DOHH2 (cell line): Measurements from ENCODE around the gene TMEM217.

ENCODE experiments used
- H3F3A ChIP-seq: fragments of 200-600 bp; sonication (generic), shearing (Covaris generic); 2 replicates; pipeline ENCODE4 v1.6.0; 2016; ENCODE audit warnings: antibody characterized with exemption, mild to moderate bottlenecking; ENCODE audit not compliant: control insufficient read depth, insufficient read depth
- H3K27ac ChIP-seq: fragments of 200-600 bp; sonication (generic); 2 replicates; pipeline ENCODE4 v1.5.1; 2014; ENCODE audit warnings: low read depth, mild to moderate bottlenecking, low read length, moderate library complexity
- H3K27me3 ChIP-seq: fragments of 200-600 bp; sonication (generic); 2 replicates; pipeline ENCODE4 v1.6.1; 2014; ENCODE audit warnings: mild to moderate bottlenecking, low read length, mixed read lengths; ENCODE audit not compliant: control insufficient read depth
- H3K36me3 ChIP-seq: fragments of 200-600 bp; sonication (generic); 2 replicates; pipeline ENCODE4 v1.6.1; 2014; ENCODE audit warnings: mild to moderate bottlenecking, low read length, moderate library complexity, mixed read lengths; ENCODE audit not compliant: control insufficient read depth
- H3K4me1 ChIP-seq: fragments of 200-600 bp; sonication (generic); 2 replicates; pipeline ENCODE4 v1.6.1; 2014; ENCODE audit warnings: mild to moderate bottlenecking, low read length, mixed read lengths; ENCODE audit not compliant: control insufficient read depth
- H3K4me2 ChIP-seq: fragments of 200-600 bp; sonication (generic); 2 replicates; pipeline ENCODE4 v1.6.0; 2014; ENCODE audit warnings: mild to moderate bottlenecking, low read length, moderate library complexity
- H3K4me3 ChIP-seq: fragments of 200-600 bp; sonication (generic); 2 replicates; pipeline ENCODE4 v1.5.1; 2014; ENCODE audit warnings: mild to moderate bottlenecking, low read length, mixed read lengths
- H3K79me2 ChIP-seq: fragments of 200-600 bp; sonication (generic); 2 replicates; pipeline ENCODE4 v1.6.1; 2014; ENCODE audit warnings: mild to moderate bottlenecking, low read length, mixed read lengths; ENCODE audit not compliant: control insufficient read depth
- H3K9me2 ChIP-seq: fragments of 200-600 bp; sonication (generic); replicated peaks from 2 replicates; pipeline ENCODE4 v1.6.1; 2014; ENCODE audit warnings: mild to moderate bottlenecking, low read length, mixed read lengths; ENCODE audit not compliant: control insufficient read depth
- H3K9me3 ChIP-seq: fragments of 200-600 bp; sonication (generic); 2 replicates; pipeline ENCODE4 v1.6.1; 2014; ENCODE audit warnings: antibody characterized with exemption, low read length, mixed read lengths; ENCODE audit not compliant: control insufficient read depth, insufficient read depth
- H4K20me1 ChIP-seq: fragments of 200-600 bp; sonication (generic); 2 replicates; pipeline ENCODE4 v1.6.0; 2014; ENCODE audit warnings: low read depth, mild to moderate bottlenecking, antibody characterized with exemption, low read length, moderate library complexity; ENCODE audit not compliant: control insufficient read depth, insufficient read depth
- CTCF ChIP-seq: fragments of 200-600 bp; sonication (generic); IDR thresholded peaks from one replicate; pipeline ENCODE4 v1.5.1; 2014; ENCODE audit warnings: antibody characterized with exemption, mild to moderate bottlenecking, low read depth, low read length; ENCODE audit not compliant: poor library complexity, severe bottlenecking
- EZH2phosphoT487 ChIP-seq: fragments of 200-600 bp; sonication (generic); IDR thresholded peaks from 2 replicates; pipeline ENCODE4 v1.6.1; 2017; ENCODE audit warnings: borderline replicate concordance, mild to moderate bottlenecking, antibody characterized with exemption, low read length, moderate library complexity, mixed read lengths

TMEM217 gene

GRCh38 chr6:37222992-37223391, 35.0 kb downstream of the TMEM217 start:
- TF ChIP-seq CTCF (no peak), EZH2phosphoT487 (no peak)
- Histone ChIP-seq H3K36me3 (no peaks in the 10 kb centered on the region), H3K27me3 (no peaks in the 10 kb centered on the region), H3K4me2 (peak overlapping the region; percentile 85), H3F3A (peaks cover 9% of the 10 kb centered on the region), H3K4me3 (peak overlapping the region; percentile 71), H3K27ac (no peak overlapping the region), H3K9me2 (no peaks in the 10 kb centered on the region), H3K9me3 (no peaks in the 10 kb centered on the region), H3K79me2 (no peaks in the 10 kb centered on the region), H3K4me1 (peaks cover 15% of the 10 kb centered on the region), H4K20me1 (no peaks in the 10 kb centered on the region)

GRCh38 chr6:37222125-37222967, 35.6 kb downstream of the TMEM217 start:
- H3F3A ChIP-seq: peaks cover 9% of the 10 kb centered on the region
- H3K27ac ChIP-seq: no peak overlapping the region
- no peaks in the 10 kb centered on the region for H3K36me3 ChIP-seq
- H3K9me2 ChIP-seq: no peaks in the 10 kb centered on the region
- no peaks in the 10 kb centered on the region for H4K20me1 ChIP-seq
- H3K4me3 ChIP-seq: peak overlapping the region; percentile 71
- H3K79me2 ChIP-seq: no peaks in the 10 kb centered on the region
- H3K4me1 ChIP-seq: peaks cover 15% of the 10 kb centered on the region
- TF ChIP-seq CTCF: no peak
- H3K27me3 ChIP-seq: no peaks in the 10 kb centered on the region
- no peaks in the 10 kb centered on the region for H3K9me3 ChIP-seq
- peak overlapping the region; percentile 85 for H3K4me2 ChIP-seq

- Histone ChIP-seq H3K9me2 (no peaks in the 10 kb centered on the region), H4K20me1 (no peaks in the 10 kb centered on the region), H3K4me3 (peak overlapping the region; percentile 71), H3K4me1 (peaks cover 15% of the 10 kb centered on the region), H3F3A (peaks cover 9% of the 10 kb centered on the region), H3K27me3 (no peaks in the 10 kb centered on the region), H3K9me3 (no peaks in the 10 kb centered on the region), H3K36me3 (no peaks in the 10 kb centered on the region), H3K27ac (no peak overlapping the region), H3K4me2 (peak overlapping the region; percentile 85), H3K79me2 (no peaks in the 10 kb centered on the region)
- TF ChIP-seq EZH2phosphoT487 (no peak), CTCF (no peak)
Measured at GRCh38 chr6:37221585-37222124, 36.3 kb downstream of the TMEM217 start.
